ENCODE data around the gene DLK2. TPM values are rescaled to one million over a fixed set of nuclear protein-coding genes. Genes with fewer than 3 reads are reported as not detected.

DLK2 gene
- total RNA-seq, 1 experiment from 2014 or later, result 0.59 TPM

DNA sequence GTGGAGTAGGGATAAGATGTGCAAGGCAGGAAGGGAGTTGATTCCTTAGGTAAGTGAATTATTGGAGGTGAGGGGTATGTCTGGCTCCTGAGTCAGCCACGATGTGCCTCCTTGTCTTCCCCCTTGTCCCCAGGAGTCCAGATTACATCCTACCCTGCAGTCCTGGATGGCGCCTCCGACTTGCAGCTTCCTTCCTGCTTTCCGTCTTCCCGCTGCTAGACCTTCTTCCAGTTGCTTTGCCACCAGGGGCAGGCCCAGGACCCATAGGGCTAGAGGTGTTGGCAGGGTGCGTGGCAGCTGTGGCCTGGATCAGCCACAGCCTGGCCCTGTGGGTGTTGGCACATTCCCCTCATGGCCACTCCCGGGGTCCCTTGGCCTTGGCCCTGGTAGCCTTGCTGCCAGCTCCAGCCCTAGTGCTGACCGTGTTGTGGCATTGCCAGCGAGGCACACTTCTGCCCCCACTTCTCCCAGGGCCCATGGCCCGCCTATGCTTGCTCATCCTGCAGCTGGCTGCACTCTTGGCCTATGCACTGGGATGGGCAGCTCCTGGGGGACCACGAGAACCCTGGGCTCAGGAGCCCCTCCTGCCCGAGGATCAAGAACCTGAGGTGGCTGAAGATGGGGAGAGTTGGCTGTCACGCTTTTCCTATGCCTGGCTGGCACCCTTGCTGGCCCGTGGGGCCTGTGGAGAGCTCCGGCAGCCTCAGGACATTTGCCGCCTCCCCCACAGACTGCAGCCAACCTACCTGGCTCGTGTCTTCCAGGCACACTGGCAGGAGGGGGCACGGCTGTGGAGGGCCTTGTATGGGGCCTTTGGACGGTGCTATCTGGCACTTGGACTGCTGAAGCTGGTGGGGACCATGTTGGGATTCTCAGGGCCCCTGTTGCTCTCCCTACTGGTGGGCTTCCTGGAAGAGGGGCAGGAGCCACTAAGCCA, 23.1 kb downstream of the DLK2 start:
- no peaks in the 10 kb centered on the region for H3K27me3 Mint-ChIP-seq (ENCODE audit: unreplicated experiment)
- TF ChIP-seq, protein P1, sequence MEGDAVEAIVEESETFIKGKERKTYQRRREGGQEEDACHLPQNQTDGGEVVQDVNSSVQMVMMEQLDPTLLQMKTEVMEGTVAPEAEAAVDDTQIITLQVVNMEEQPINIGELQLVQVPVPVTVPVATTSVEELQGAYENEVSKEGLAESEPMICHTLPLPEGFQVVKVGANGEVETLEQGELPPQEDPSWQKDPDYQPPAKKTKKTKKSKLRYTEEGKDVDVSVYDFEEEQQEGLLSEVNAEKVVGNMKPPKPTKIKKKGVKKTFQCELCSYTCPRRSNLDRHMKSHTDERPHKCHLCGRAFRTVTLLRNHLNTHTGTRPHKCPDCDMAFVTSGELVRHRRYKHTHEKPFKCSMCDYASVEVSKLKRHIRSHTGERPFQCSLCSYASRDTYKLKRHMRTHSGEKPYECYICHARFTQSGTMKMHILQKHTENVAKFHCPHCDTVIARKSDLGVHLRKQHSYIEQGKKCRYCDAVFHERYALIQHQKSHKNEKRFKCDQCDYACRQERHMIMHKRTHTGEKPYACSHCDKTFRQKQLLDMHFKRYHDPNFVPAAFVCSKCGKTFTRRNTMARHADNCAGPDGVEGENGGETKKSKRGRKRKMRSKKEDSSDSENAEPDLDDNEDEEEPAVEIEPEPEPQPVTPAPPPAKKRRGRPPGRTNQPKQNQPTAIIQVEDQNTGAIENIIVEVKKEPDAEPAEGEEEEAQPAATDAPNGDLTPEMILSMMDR (IDR thresholded peaks at IDR 0.05; ENCODE audit: unreplicated experiment), result no peak
- intact Hi-C loops (cut with micrococcal nuclease; ENCODE audit: unreplicated experiment), result no loop called here
- BruUV-seq (replicated peaks), result no TSS peak
- no peaks in the 10 kb centered on the region for H3K9me3 Mint-ChIP-seq (ENCODE audit: low read depth, unreplicated experiment)
- no peak for DNase-seq
- H3K27ac Mint-ChIP-seq (ENCODE audit: unreplicated experiment), result no peak overlapping the region
- H3K36me3 Mint-ChIP-seq (ENCODE audit: insufficient read depth, unreplicated experiment), result peaks cover 36% of the 10 kb centered on the region
- peaks cover 42% of the 10 kb centered on the region for H3K4me1 Mint-ChIP-seq (ENCODE audit: low read depth, unreplicated experiment)
- no peak overlapping the region for H3K4me3 Mint-ChIP-seq (ENCODE audit: low read depth, unreplicated experiment)
- CTCF ChIA-PET, result no interaction called here

DNA sequence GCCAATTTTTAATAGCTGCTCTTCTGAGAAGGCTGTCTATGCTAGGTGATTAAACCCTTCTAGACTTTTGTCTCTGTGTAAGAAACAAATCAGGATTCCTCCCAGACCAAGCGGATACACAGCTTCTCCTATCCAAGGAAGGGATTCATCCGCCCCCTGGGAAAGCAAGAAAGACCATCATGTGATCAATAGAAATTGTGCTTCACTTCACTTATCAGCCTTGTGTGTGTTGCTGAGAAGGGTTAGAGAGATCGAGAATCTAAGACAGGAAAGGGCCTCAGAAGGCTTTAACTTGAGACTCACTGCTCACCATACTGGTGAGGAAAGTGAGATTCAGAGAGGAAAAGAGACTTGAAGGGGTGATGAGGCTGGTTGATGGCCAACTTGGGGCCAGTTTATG, 26.5 kb downstream of the DLK2 start:
- Mint-ChIP-seq H3K4me1 (ENCODE audit: low read depth, unreplicated experiment) (peaks cover 25% of the 10 kb centered on the region), H3K4me3 (ENCODE audit: low read depth, unreplicated experiment) (peak overlapping the region; percentile 91), H3K27me3 (ENCODE audit: unreplicated experiment) (no peaks in the 10 kb centered on the region), H3K9me3 (ENCODE audit: low read depth, unreplicated experiment) (no peaks in the 10 kb centered on the region), H3K27ac (ENCODE audit: unreplicated experiment) (peak overlapping the region; percentile 41), H3K36me3 (ENCODE audit: insufficient read depth, unreplicated experiment) (peaks cover 21% of the 10 kb centered on the region)
- BruUV-seq (replicated peaks), result no TSS peak
- intact Hi-C loops (cut with micrococcal nuclease; ENCODE audit: unreplicated experiment), result no loop called here
- no peak for DNase-seq
- TF ChIP-seq, protein P1 (IDR thresholded peaks at IDR 0.05; ENCODE audit: unreplicated experiment), result no peak
- CTCF ChIA-PET, result no interaction called here

DNA sequence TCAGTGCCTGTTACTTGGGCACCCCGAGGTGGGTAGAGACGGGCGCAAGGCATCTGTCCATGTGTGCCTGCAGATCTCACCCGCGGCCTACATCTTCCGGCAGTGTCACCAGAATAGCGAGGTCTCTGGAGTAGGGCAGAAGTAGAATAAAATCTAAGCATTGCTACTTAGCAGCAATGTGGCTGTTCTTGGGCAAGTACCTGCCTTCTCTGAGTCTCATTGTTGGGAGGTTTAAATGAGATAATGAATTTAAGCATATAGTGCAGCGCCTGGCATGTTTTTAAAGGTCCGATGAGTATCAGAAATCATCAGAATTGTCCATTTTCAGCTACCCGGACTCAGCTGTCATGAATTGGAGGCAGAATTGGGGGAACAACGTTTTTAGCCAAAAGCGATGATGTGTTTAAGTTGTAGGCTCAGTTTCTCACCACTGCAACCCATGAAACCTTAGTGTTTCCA, 27.2 kb downstream of the DLK2 start:
- H3K27ac Mint-ChIP-seq (ENCODE audit: unreplicated experiment), result peak overlapping the region; percentile 41
- H3K4me1 Mint-ChIP-seq (ENCODE audit: low read depth, unreplicated experiment), result peaks cover 24% of the 10 kb centered on the region
- CTCF ChIA-PET, result interaction anchor here (1.1 to 1.5 kb wide), 4 partner anchors 31 to 184 kb away, joined by 3 to 4 read pairs (median 3); partner anchors contain the start of genes CRIP3 and LRRC73
- no peak for DNase-seq
- intact Hi-C loops (cut with micrococcal nuclease; ENCODE audit: unreplicated experiment), result no loop called here
- H3K36me3 Mint-ChIP-seq (ENCODE audit: insufficient read depth, unreplicated experiment), result peaks cover 21% of the 10 kb centered on the region
- H3K9me3 Mint-ChIP-seq (ENCODE audit: low read depth, unreplicated experiment), result no peaks in the 10 kb centered on the region
- BruUV-seq (replicated peaks), result TSS peak; percentile 61
- H3K27me3 Mint-ChIP-seq (ENCODE audit: unreplicated experiment), result no peaks in the 10 kb centered on the region
- TF ChIP-seq, protein P1 (IDR thresholded peaks at IDR 0.05; ENCODE audit: unreplicated experiment), result no peak
- peak overlapping the region; percentile 91 for H3K4me3 Mint-ChIP-seq (ENCODE audit: low read depth, unreplicated experiment)

GRCh38 chr6:43427406-43428111, 27.8 kb downstream of the DLK2 start, which contains the start of gene ABCC10:
ABCC10 (plus strand) TSS chr6:43427541; CDS start chr6:43427979, 438 bp downstream.
- peak; percentile 99 for DNase-seq
- BruUV-seq (replicated peaks), result no TSS peak
- no peaks in the 10 kb centered on the region for H3K27me3 Mint-ChIP-seq (ENCODE audit: unreplicated experiment)
- H3K9me3 Mint-ChIP-seq (ENCODE audit: low read depth, unreplicated experiment), result no peaks in the 10 kb centered on the region
- peak within 1 kb of the TSS; percentile 41 for H3K27ac Mint-ChIP-seq (ENCODE audit: unreplicated experiment)
- TF ChIP-seq, protein P1 (IDR thresholded peaks at IDR 0.05; ENCODE audit: unreplicated experiment), result peak; percentile 46
- H3K4me1 Mint-ChIP-seq (ENCODE audit: low read depth, unreplicated experiment), result peaks cover 24% of the 10 kb centered on the region
- intact Hi-C loops (cut with micrococcal nuclease; ENCODE audit: unreplicated experiment), result no loop called here
- peak within 1 kb of the TSS; percentile 91 for H3K4me3 Mint-ChIP-seq (ENCODE audit: low read depth, unreplicated experiment)
- CTCF ChIA-PET, result interaction anchor here (0.5 to 1.5 kb wide), 19 partner anchors 8 to 982 kb away, joined by 3 to 7 read pairs (median 4); partner anchors contain the start of genes CRIP3, CUL7, LRRC73 and ZNF318
- H3K36me3 Mint-ChIP-seq (ENCODE audit: insufficient read depth, unreplicated experiment), result peaks cover 21% of the 10 kb centered on the region
